ENCODE results near the gene CXCR5.
"Not testable (repeated sequence)": the region's sequence is repeated elsewhere in the genome, so short reads cannot be mapped to it uniquely, and the experiment has no call there.

The CXCR5 gene

GRCh38 chr11:118883368-118884071, at the start of gene CXCR5:
TSS of gene CXCR5 (plus strand) at chr11:118883892. CDS start at chr11:118883942, 50 bp downstream.
- DNase-seq, result no peak

- no peak for DNase-seq
Observed at GRCh38 chr11:118834427-118835028, 49.2 kb upstream of the CXCR5 start.

- no peak for DNase-seq
Observed at GRCh38 chr11:118837868-118838267, 45.8 kb upstream of the CXCR5 start.

GRCh38 chr11:118838905-118839553, 44.7 kb upstream of the CXCR5 start:
- no peak for DNase-seq

GRCh38 chr11:118841469-118842242, 42.0 kb upstream of the CXCR5 start:
- peak; percentile 62 for DNase-seq

GRCh38 chr11:118842369-118842768, 41.3 kb upstream of the CXCR5 start:
- no peak for DNase-seq

GRCh38 chr11:118842843-118843242, 40.8 kb upstream of the CXCR5 start:
- DNase-seq, result not testable (repeated sequence)

- DNase-seq, result no peak
Observed at GRCh38 chr11:118843565-118843964, 40.1 kb upstream of the CXCR5 start.

- no peak for DNase-seq
Observed at GRCh38 chr11:118845369-118845768, 38.3 kb upstream of the CXCR5 start.

GRCh38 chr11:118846181-118846935, 37.3 kb upstream of the CXCR5 start:
- DNase-seq, result no peak

- no peak for DNase-seq
Observed at GRCh38 chr11:118849825-118850224, 33.9 kb upstream of the CXCR5 start.

- no peak for DNase-seq
Observed at GRCh38 chr11:118851970-118852369, 31.7 kb upstream of the CXCR5 start.

- no peak for DNase-seq
Observed at GRCh38 chr11:118853678-118854077, 30.0 kb upstream of the CXCR5 start.

GRCh38 chr11:118856314-118856713, 27.4 kb upstream of the CXCR5 start:
- DNase-seq, result no peak

- DNase-seq, result no peak
Observed at GRCh38 chr11:118857385-118857784, 26.3 kb upstream of the CXCR5 start.

- no peak for DNase-seq
Observed at GRCh38 chr11:118859973-118860372, 23.7 kb upstream of the CXCR5 start.

GRCh38 chr11:118868659-118869058, 15.0 kb upstream of the CXCR5 start:
- DNase-seq, result no peak

- peak; percentile 76 for DNase-seq
Observed at GRCh38 chr11:118870396-118871343, 13.0 kb upstream of the CXCR5 start.

- no peak for DNase-seq
Observed at GRCh38 chr11:118872403-118872821, 11.3 kb upstream of the CXCR5 start.

- DNase-seq, result no peak
Observed at GRCh38 chr11:118873804-118874203, 9.9 kb upstream of the CXCR5 start.

GRCh38 chr11:118876286-118876685, 7.4 kb upstream of the CXCR5 start:
- DNase-seq, result peak; percentile 75

Data from activated CD8-positive, alpha-beta memory T cell treated with anti-CD3 and anti-CD28 coated beads for 24 hours (primary cell).